SJCRH30 (cell line): ENCODE measurements around the gene CORT. TPM values are rescaled to one million over a fixed set of nuclear protein-coding genes. Genes with fewer than 3 reads are reported as not detected.
"Not testable (repeated sequence)": the region's sequence is repeated elsewhere in the genome, so short reads cannot be mapped to it uniquely, and the experiment has no call there.

Source experiments
- DNase-seq, 2 experiments: peaks; one replicate each; pipeline ENCODE4 v3.0.0-alpha.2; 2015 to 2020
- H3K27ac ChIP-seq: fragments of 250-450 bp; sonication (Bioruptor Pico); 2 replicates; pipeline ENCODE4 v1.5.1; 2020; ENCODE audit warnings: mild to moderate bottlenecking, moderate library complexity
- H3K27me3 ChIP-seq: fragments of 250-450 bp; sonication (Bioruptor Pico); 2 replicates; pipeline ENCODE4 v1.5.1; 2020; ENCODE audit warnings: mild to moderate bottlenecking, moderate library complexity
- H3K36me3 ChIP-seq: fragments of 250-450 bp; sonication (Bioruptor Pico); 2 replicates; pipeline ENCODE4 v1.5.1; 2020; ENCODE audit warnings: mild to moderate bottlenecking, moderate library complexity
- H3K4me1 ChIP-seq: fragments of 250-450 bp; sonication (Bioruptor Pico); 2 replicates; pipeline ENCODE4 v1.5.1; 2020; ENCODE audit warnings: mild to moderate bottlenecking, moderate library complexity
- H3K4me3 ChIP-seq: fragments of 250-450 bp; sonication (Bioruptor Pico); 2 replicates; pipeline ENCODE4 v1.5.1; 2020; ENCODE audit warnings: mild to moderate bottlenecking, moderate library complexity
- H3K9me3 ChIP-seq: fragments of 250-450 bp; sonication (Bioruptor Pico); replicated peaks from 2 replicates; pipeline ENCODE4 v1.5.1; 2020; ENCODE audit warnings: mild to moderate bottlenecking, moderate library complexity
- total RNA-seq: library from RNA; depleted of rRNA; stranded (reverse); fragments of >200 nt; shearing (Covaris generic); gene quantifications from 2 replicates; pipeline ENCODE4 v1.2.3, GENCODE V29; 2014; rRNA removed

CORT gene
- total RNA-seq, result 0.15 and 0.30 TPM in 2 replicates

- DNase-seq, result no peak
- Histone ChIP-seq H3K9me3 (no peaks in the 10 kb centered on the region), H3K4me3 (no peak within 1 kb of the TSS), H3K36me3 (no peaks in the 10 kb centered on the region), H3K4me1 (no peaks in the 10 kb centered on the region), H3K27me3 (no peaks in the 10 kb centered on the region; the same call in 1 of the 2 replicates), H3K27ac (no peak within 1 kb of the TSS)
Measured at GRCh38 chr1:10449751-10450150, at the start of gene CORT. TSS of gene CORT (plus strand) at chr1:10450031. CDS start at chr1:10450224, 193 bp downstream.

- Histone ChIP-seq H3K36me3 (peaks cover 54% of the 10 kb centered on the region), H3K4me1 (peaks cover 23% of the 10 kb centered on the region), H3K27ac (peak overlapping the region; percentile 81; the same call in 1 of the 2 replicates), H3K4me3 (no peak overlapping the region), H3K27me3 (no peaks in the 10 kb centered on the region), H3K9me3 (no peaks in the 10 kb centered on the region)
- no peak for DNase-seq
Measured at GRCh38 chr1:10401281-10401680, 48.5 kb upstream of the CORT start.

GRCh38 chr1:10402729-10403274 is 47.0 kb upstream of the CORT start:
- no peak overlapping the region for H3K27ac ChIP-seq
- H3K4me3 ChIP-seq, result no peak overlapping the region
- no peaks in the 10 kb centered on the region for H3K27me3 ChIP-seq
- no peaks in the 10 kb centered on the region for H3K9me3 ChIP-seq
- DNase-seq, result no peak
- peaks cover 67% of the 10 kb centered on the region for H3K36me3 ChIP-seq
- H3K4me1 ChIP-seq, result peaks cover 23% of the 10 kb centered on the region

GRCh38 chr1:10407201-10407600 is 42.6 kb upstream of the CORT start:
- Histone ChIP-seq H3K27me3 (no peaks in the 10 kb centered on the region), H3K36me3 (peaks cover 90% of the 10 kb centered on the region)
- no peak for DNase-seq

GRCh38 chr1:10415211-10415930 is 34.5 kb upstream of the CORT start:
- H3K36me3 ChIP-seq, result peaks cover 100% of the 10 kb centered on the region
- no peaks in the 10 kb centered on the region for H3K27me3 ChIP-seq
- no peaks in the 10 kb centered on the region for H3K4me1 ChIP-seq
- no peak overlapping the region for H3K27ac ChIP-seq
- no peak overlapping the region for H3K4me3 ChIP-seq
- no peaks in the 10 kb centered on the region for H3K9me3 ChIP-seq
- no peak for DNase-seq

More at GRCh38 chr1:10407201-10407600, 42.6 kb upstream of the CORT start:
- H3K9me3 ChIP-seq, result no peaks in the 10 kb centered on the region
- H3K4me3 ChIP-seq, result no peak overlapping the region
- no peak overlapping the region for H3K27ac ChIP-seq
- peaks cover 14% of the 10 kb centered on the region for H3K4me1 ChIP-seq

- H3K27me3 ChIP-seq, H3K4me1 ChIP-seq, H3K9me3 ChIP-seq, H3K4me3 ChIP-seq, DNase-seq, H3K27ac ChIP-seq: not testable (repeated sequence)
- peaks cover 100% of the 10 kb centered on the region for H3K36me3 ChIP-seq
Measured at GRCh38 chr1:10415967-10416366, 33.9 kb upstream of the CORT start.

GRCh38 chr1:10418741-10419140 is 31.1 kb upstream of the CORT start:
- H3K27ac ChIP-seq, DNase-seq, H3K27me3 ChIP-seq, H3K9me3 ChIP-seq, H3K4me3 ChIP-seq, H3K4me1 ChIP-seq: not testable (repeated sequence)
- peaks cover 78% of the 10 kb centered on the region for H3K36me3 ChIP-seq

GRCh38 chr1:10419351-10419750 is 30.5 kb upstream of the CORT start:
- Histone ChIP-seq H3K4me1 (no peaks in the 10 kb centered on the region), H3K27me3 (no peaks in the 10 kb centered on the region), H3K9me3 (no peaks in the 10 kb centered on the region), H3K4me3 (no peak overlapping the region), H3K36me3 (peaks cover 72% of the 10 kb centered on the region), H3K27ac (no peak overlapping the region)
- DNase-seq, result no peak

GRCh38 chr1:10421637-10422036 is 28.2 kb upstream of the CORT start:
- DNase-seq, result no peak
- H3K27me3 ChIP-seq, result no peaks in the 10 kb centered on the region
- peaks cover 4% of the 10 kb centered on the region; the same call in 1 of the 2 replicates for H3K4me1 ChIP-seq
- H3K27ac ChIP-seq, result no peak overlapping the region
- no peaks in the 10 kb centered on the region for H3K9me3 ChIP-seq
- H3K4me3 ChIP-seq, result no peak overlapping the region
- peaks cover 49% of the 10 kb centered on the region for H3K36me3 ChIP-seq

- Histone ChIP-seq H3K27me3 (no peaks in the 10 kb centered on the region), H3K27ac (no peak overlapping the region), H3K4me3 (no peak overlapping the region), H3K36me3 (peaks cover 25% of the 10 kb centered on the region), H3K4me1 (peaks cover 4% of the 10 kb centered on the region; the same call in 1 of the 2 replicates), H3K9me3 (no peaks in the 10 kb centered on the region)
- no peak for DNase-seq
Measured at GRCh38 chr1:10424034-10424433, 25.8 kb upstream of the CORT start.

GRCh38 chr1:10424651-10425050 is 25.2 kb upstream of the CORT start:
- no peak overlapping the region for H3K4me3 ChIP-seq
- no peak overlapping the region for H3K27ac ChIP-seq
- no peaks in the 10 kb centered on the region for H3K9me3 ChIP-seq
- no peak for DNase-seq
- no peaks in the 10 kb centered on the region for H3K27me3 ChIP-seq
- H3K4me1 ChIP-seq, result peaks cover 4% of the 10 kb centered on the region; the same call in 1 of the 2 replicates
- peaks cover 19% of the 10 kb centered on the region for H3K36me3 ChIP-seq

GRCh38 chr1:10425826-10426534 is 23.9 kb upstream of the CORT start:
- DNase-seq, H3K4me3 ChIP-seq, H3K4me1 ChIP-seq, H3K36me3 ChIP-seq, H3K9me3 ChIP-seq, H3K27me3 ChIP-seq: not testable (repeated sequence)
- peak overlapping the region; percentile 37; the same call in 1 of the 2 replicates for H3K27ac ChIP-seq

- not testable (repeated sequence) for H3K36me3 ChIP-seq, H3K9me3 ChIP-seq, H3K27ac ChIP-seq, H3K4me3 ChIP-seq, H3K27me3 ChIP-seq, H3K4me1 ChIP-seq, DNase-seq
Measured at GRCh38 chr1:10426535-10426848, 23.3 kb upstream of the CORT start.

GRCh38 chr1:10428984-10429383 is 20.8 kb upstream of the CORT start:
- H3K36me3 ChIP-seq, result no peaks in the 10 kb centered on the region
- no peak overlapping the region for H3K27ac ChIP-seq
- peaks cover 15% of the 10 kb centered on the region for H3K4me1 ChIP-seq
- H3K9me3 ChIP-seq, result no peaks in the 10 kb centered on the region
- H3K27me3 ChIP-seq, result no peaks in the 10 kb centered on the region
- no peak overlapping the region for H3K4me3 ChIP-seq
- DNase-seq, result no peak

- Histone ChIP-seq H3K36me3 (no peaks in the 10 kb centered on the region), H3K27ac (no peak overlapping the region), H3K4me3 (peak overlapping the region; percentile 77), H3K9me3 (no peaks in the 10 kb centered on the region), H3K4me1 (peaks cover 15% of the 10 kb centered on the region), H3K27me3 (no peaks in the 10 kb centered on the region)
- DNase-seq, result no peak
Measured at GRCh38 chr1:10429868-10430215, 20.0 kb upstream of the CORT start.
